CD14-positive monocyte (primary cell): ENCODE results near the gene CST9. TPM values are rescaled to one million over a fixed set of nuclear protein-coding genes. Genes with fewer than 3 reads are reported as not detected.

Experiments
- DNase-seq, 3 donors: peaks; one replicate each; pipeline ENCODE4 v3.0.0-alpha.2; 2011 to 2022
- H2AFZ ChIP-seq: 2 replicates; pipeline ENCODE4 v1.6.0; 2012; ENCODE audit warnings: mild to moderate bottlenecking, low read depth, low read length, inconsistent platforms; ENCODE audit not compliant: insufficient read depth, poor library complexity, severe bottlenecking
- H3K27ac ChIP-seq, 2 donors: 1 replicate in 1 of 2; 2 replicates in 1 of 2; pipeline ENCODE4 v1.5.1; 2012 to 2013; ENCODE audit warnings: low read length in 2 of 2, control low read depth in 1 of 2, inconsistent platforms in 1 of 2, low read depth in 1 of 2, mild to moderate bottlenecking in 1 of 2
- H3K27me3 ChIP-seq, 2 donors: one replicate each; pipeline versions ENCODE4 v1.6.0 to v1.6.1; 2011 to 2013; ENCODE audit warnings: low read length in 2 of 2; ENCODE audit not compliant: control insufficient read depth in 2 of 2, insufficient read depth in 2 of 2
- H3K36me3 ChIP-seq, 2 donors: replicated peaks in 1 of 2; 1 replicate in 1 of 2; 2 replicates in 1 of 2; pipeline versions ENCODE4 v1.5.1 to v1.6.1; 2012 to 2013; ENCODE audit warnings: low read length in 2 of 2, control low read depth in 1 of 2, inconsistent platforms in 1 of 2, mild to moderate bottlenecking in 1 of 2; ENCODE audit not compliant: insufficient read depth in 2 of 2, control insufficient read depth in 1 of 2
- H3K4me1 ChIP-seq, 2 donors: 1 replicate in 1 of 2; 2 replicates in 1 of 2; pipeline versions ENCODE4 v1.5.1 to v1.6.1; 2012 to 2013; ENCODE audit warnings: low read length in 2 of 2, control low read depth in 1 of 2, inconsistent platforms in 1 of 2, mild to moderate bottlenecking in 1 of 2, moderate library complexity in 1 of 2; ENCODE audit not compliant: insufficient read depth in 2 of 2, control insufficient read depth in 1 of 2
- H3K4me2 ChIP-seq: replicated peaks from 2 replicates; pipeline ENCODE3; 2012; ENCODE audit warnings: low read length, moderate library complexity, mild to moderate bottlenecking; ENCODE audit not compliant: poor library complexity, severe bottlenecking; ENCODE audit errors: extremely low read depth
- H3K4me3 ChIP-seq, 3 experiments: fragments of 200-600 bp in 1 of 3; sonication (generic) in 1 of 3; replicated peaks in 1 of 3; 1 replicate in 2 of 3; 2 replicates in 1 of 3; pipeline ENCODE4 v1.5.1; 2011 to 2013; ENCODE audit warnings: low read length in 3 of 3, mild to moderate bottlenecking in 3 of 3, control low read depth in 2 of 3, low read depth in 2 of 3, inconsistent platforms in 1 of 3, moderate library complexity in 1 of 3
- H3K79me2 ChIP-seq: 2 replicates; pipeline ENCODE4 v1.6.0; 2012; ENCODE audit warnings: mild to moderate bottlenecking, control low read depth, inconsistent platforms, low read length, moderate library complexity; ENCODE audit not compliant: insufficient read depth
- H3K9ac ChIP-seq: 2 replicates; pipeline ENCODE4 v1.6.0; 2017; ENCODE audit warnings: low read length, mild to moderate bottlenecking; ENCODE audit not compliant: insufficient read depth, poor library complexity, severe bottlenecking
- H3K9me3 ChIP-seq, 2 donors: replicated peaks in 1 of 2; 1 replicate in 1 of 2; 2 replicates in 1 of 2; pipeline versions ENCODE4 v1.5.1 to v1.6.1; 2012 to 2013; ENCODE audit warnings: low read length in 2 of 2, control low read depth in 1 of 2; ENCODE audit not compliant: control insufficient read depth in 1 of 2, insufficient read depth in 1 of 2
- H4K20me1 ChIP-seq: 2 replicates; pipeline ENCODE4 v1.6.0; 2012; ENCODE audit warnings: mild to moderate bottlenecking, low read length, control low read depth, moderate library complexity; ENCODE audit not compliant: insufficient read depth
- H3K27ac Mint-ChIP-seq, 7 donors: one replicate each; pipeline ENCODE4 v1.8.0; 2020; ENCODE audit warnings: mild to moderate bottlenecking in 7 of 7, mixed read lengths in 7 of 7, moderate library complexity in 6 of 7, inconsistent platforms in 2 of 7
- H3K27me3 Mint-ChIP-seq, 3 donors: one replicate each; pipeline ENCODE4 v1.8.0; 2021 to 2022; ENCODE audit warnings: low read depth in 3 of 3, mild to moderate bottlenecking in 3 of 3, mixed read lengths in 3 of 3, moderate library complexity in 3 of 3, inconsistent platforms in 1 of 3
- H3K36me3 Mint-ChIP-seq, 2 donors: one replicate each; pipeline ENCODE4 v1.8.0; 2020; ENCODE audit warnings: mixed read lengths in 2 of 2, inconsistent platforms in 1 of 2, mild to moderate bottlenecking in 1 of 2
- H3K4me1 Mint-ChIP-seq: one replicate; pipeline ENCODE4 v1.8.0; 2020; ENCODE audit warnings: mild to moderate bottlenecking, mixed read lengths
- H3K4me3 Mint-ChIP-seq, 2 donors: one replicate each; pipeline ENCODE4 v1.8.0; 2020; ENCODE audit warnings: mild to moderate bottlenecking in 2 of 2, mixed read lengths in 2 of 2, moderate library complexity in 1 of 2
- H3K9me3 Mint-ChIP-seq, 7 donors: one replicate each; pipeline ENCODE4 v1.8.0; 2020 to 2022; ENCODE audit warnings: mixed read lengths in 7 of 7, mild to moderate bottlenecking in 6 of 7, moderate library complexity in 6 of 7, inconsistent platforms in 2 of 7
- CTCF ChIP-seq: fragments of 200-600 bp; IDR thresholded peaks from one replicate; pipeline ENCODE4 v1.8.0; 2022; ENCODE audit warnings: antibody characterized with exemption, mild to moderate bottlenecking
- WGBS: methylation state at CpG from one replicate; pipeline ENCODE4 v1.1.5; 2013; ENCODE audit warnings: missing lambda C conversion rate; ENCODE audit not compliant: insufficient coverage; 5-methylcytosine and 5-hydroxymethylcytosine counted together
- intact Hi-C, 2 donors: fragments of 100-400 bp; cut with micrococcal nuclease; formaldehyde crosslinking; loops; one replicate each; pipeline versions ENCODE4 v1.15.0 to v1.15.1; 2023
- polyA plus RNA-seq, 3 donors: library from polyadenylated mRNA; depleted of rRNA in 1 of 3; unstranded in 2 of 3; stranded (reverse) in 1 of 3; fragments of 300-500 nt in 2 of 3; fragments of >200 nt in 1 of 3; fragmentation: Illumina TruSeq in 2 of 3; gene quantifications; 1 replicate in 2 of 3; 2 replicates in 1 of 3; pipeline ENCODE4 v1.2.3, GENCODE V29; 2012 to 2021

CST9 gene
- polyA plus RNA-seq, 3 donors: 0.13 TPM; not detected in 2

DNA sequence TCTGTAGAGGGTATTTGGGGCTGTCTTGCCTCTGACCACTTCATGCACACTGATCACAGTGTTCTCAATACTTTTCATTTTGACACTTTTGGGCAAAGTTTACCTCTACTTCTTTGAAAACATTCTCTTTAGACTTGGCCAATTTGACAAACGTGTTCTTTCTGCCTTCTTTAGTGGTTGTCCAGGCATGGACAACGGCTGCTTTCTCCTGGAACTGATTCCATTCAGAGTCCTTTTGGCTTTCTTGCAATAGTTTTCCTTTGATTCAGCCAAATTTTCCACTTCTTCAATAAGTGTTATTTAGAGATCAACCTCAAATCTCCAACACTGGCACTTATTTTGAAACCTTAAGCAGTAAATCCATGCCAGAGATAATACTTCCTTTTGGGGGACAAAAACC, 6.7 kb upstream of the CST9 start:
- H3K27ac Mint-ChIP-seq: no peak overlapping the region
- Histone ChIP-seq H2AFZ (no peak overlapping the region), H3K4me1 (peaks cover 0 to 4% of the 10 kb centered on the region in 2 donors), H3K4me3 (no peak overlapping the region), H3K27ac (no peak overlapping the region), H3K9ac (no peak overlapping the region), H3K79me2 (no peaks in the 10 kb centered on the region), H3K9me3 (no peaks in the 10 kb centered on the region), H3K27me3 (no peaks in the 10 kb centered on the region), H3K36me3 (no peaks in the 10 kb centered on the region), H4K20me1 (no peaks in the 10 kb centered on the region), H3K4me2 (no peak overlapping the region)
- H3K4me1 Mint-ChIP-seq: peaks cover 16% of the 10 kb centered on the region
- TF ChIP-seq CTCF: no peak
- DNase-seq: no peak
- H3K4me3 Mint-ChIP-seq: no peak overlapping the region
- intact Hi-C loops: no loop called here
- WGBS: no CpG with 5 or more reads among the region's 2 CpGs
- peaks cover 0 to 7% (median 1%) of the 10 kb centered on the region in 3 donors for H3K27me3 Mint-ChIP-seq
- peaks cover 0 to 1% (median 0%) of the 10 kb centered on the region in 7 donors for H3K9me3 Mint-ChIP-seq
- no peaks in the 10 kb centered on the region for H3K36me3 Mint-ChIP-seq

- Mint-ChIP-seq H3K4me1 (peaks cover 16% of the 10 kb centered on the region), H3K36me3 (no peaks in the 10 kb centered on the region), H3K9me3 (peaks cover 0 to 1% (median 0%) of the 10 kb centered on the region in 7 donors), H3K4me3 (no peak overlapping the region), H3K27me3 (peaks cover 2 to 9% (median 4%) of the 10 kb centered on the region in 3 donors), H3K27ac (no peak overlapping the region)
- TF ChIP-seq CTCF: no peak
- no peaks in the 10 kb centered on the region for H3K27me3 ChIP-seq
- no peaks in the 10 kb centered on the region for H4K20me1 ChIP-seq
- no peaks in the 10 kb centered on the region for H3K9me3 ChIP-seq
- no peak overlapping the region for H3K27ac ChIP-seq
- WGBS: 100% methylated on average over 1 of the region's 5 CpGs
- intact Hi-C loops: no loop called here
- DNase-seq: no peak
- H2AFZ ChIP-seq: no peak overlapping the region
- no peaks in the 10 kb centered on the region for H3K36me3 ChIP-seq
- H3K79me2 ChIP-seq: no peaks in the 10 kb centered on the region
- H3K4me2 ChIP-seq: no peak overlapping the region
- no peak overlapping the region for H3K4me3 ChIP-seq
- no peak overlapping the region for H3K9ac ChIP-seq
- peaks cover 4% of the 10 kb centered on the region in 2 donors for H3K4me1 ChIP-seq
Measured at GRCh38 chr20:23609486-23610109, 3.9 kb upstream of the CST9 start.
